Mesothelial cell of epicardium (in vitro differentiated cells): ENCODE measurements around the gene NPHP1. TPM values are rescaled to one million over a fixed set of nuclear protein-coding genes. Genes with fewer than 3 reads are reported as not detected.

Experiments used
- DNase-seq, 2 experiments: peaks; one replicate each; pipeline ENCODE4 v3.0.0; 2021; ENCODE audit warnings: low spot score in 2 of 2; ENCODE audit not compliant: unreplicated experiment in 2 of 2
- H3K27ac Mint-ChIP-seq: 2 replicates; pipeline ENCODE4 v1.8.0; 2021; ENCODE audit warnings: mixed read lengths
- H3K27me3 Mint-ChIP-seq: 2 replicates; pipeline ENCODE4 v1.8.0; 2021; ENCODE audit warnings: low read depth, mixed read lengths
- H3K36me3 Mint-ChIP-seq: 2 replicates; pipeline ENCODE4 v1.8.0; 2021; ENCODE audit warnings: mixed read lengths
- H3K4me1 Mint-ChIP-seq: 2 replicates; pipeline ENCODE4 v1.8.0; 2021; ENCODE audit warnings: mixed read lengths
- H3K4me3 Mint-ChIP-seq: 2 replicates; pipeline ENCODE4 v1.8.0; 2021; ENCODE audit warnings: mild to moderate bottlenecking, moderate library complexity, mixed read lengths
- H3K9me3 Mint-ChIP-seq: 2 replicates; pipeline ENCODE4 v1.8.0; 2021; ENCODE audit warnings: mixed read lengths
- total RNA-seq: library from RNA; stranded (reverse); gene quantifications from 3 replicates; pipeline ENCODE4 v1.2.1, GENCODE V29; 2021
- TF ChIP-seq, protein P1 (sequence below): fragments of 200-600 bp; sonication (generic); IDR thresholded peaks from one replicate; pipeline ENCODE4 v1.5.0; 2021; ENCODE audit warnings: antibody characterized with exemption; ENCODE audit not compliant: unreplicated experiment

The NPHP1 gene
- total RNA-seq, 1 donor from 2014 or later: 5.1 TPM

GRCh38 chr2:110124939-110125691 lies 79.7 kb downstream of the NPHP1 start:
- TF ChIP-seq, protein P1, sequence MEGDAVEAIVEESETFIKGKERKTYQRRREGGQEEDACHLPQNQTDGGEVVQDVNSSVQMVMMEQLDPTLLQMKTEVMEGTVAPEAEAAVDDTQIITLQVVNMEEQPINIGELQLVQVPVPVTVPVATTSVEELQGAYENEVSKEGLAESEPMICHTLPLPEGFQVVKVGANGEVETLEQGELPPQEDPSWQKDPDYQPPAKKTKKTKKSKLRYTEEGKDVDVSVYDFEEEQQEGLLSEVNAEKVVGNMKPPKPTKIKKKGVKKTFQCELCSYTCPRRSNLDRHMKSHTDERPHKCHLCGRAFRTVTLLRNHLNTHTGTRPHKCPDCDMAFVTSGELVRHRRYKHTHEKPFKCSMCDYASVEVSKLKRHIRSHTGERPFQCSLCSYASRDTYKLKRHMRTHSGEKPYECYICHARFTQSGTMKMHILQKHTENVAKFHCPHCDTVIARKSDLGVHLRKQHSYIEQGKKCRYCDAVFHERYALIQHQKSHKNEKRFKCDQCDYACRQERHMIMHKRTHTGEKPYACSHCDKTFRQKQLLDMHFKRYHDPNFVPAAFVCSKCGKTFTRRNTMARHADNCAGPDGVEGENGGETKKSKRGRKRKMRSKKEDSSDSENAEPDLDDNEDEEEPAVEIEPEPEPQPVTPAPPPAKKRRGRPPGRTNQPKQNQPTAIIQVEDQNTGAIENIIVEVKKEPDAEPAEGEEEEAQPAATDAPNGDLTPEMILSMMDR: no peak
- Mint-ChIP-seq H3K9me3 (no peaks in the 10 kb centered on the region), H3K4me1 (no peaks in the 10 kb centered on the region), H3K27ac (no peak overlapping the region), H3K4me3 (no peak overlapping the region), H3K27me3 (peaks cover 3% of the 10 kb centered on the region), H3K36me3 (no peaks in the 10 kb centered on the region)
- DNase-seq: no peak

DNA sequence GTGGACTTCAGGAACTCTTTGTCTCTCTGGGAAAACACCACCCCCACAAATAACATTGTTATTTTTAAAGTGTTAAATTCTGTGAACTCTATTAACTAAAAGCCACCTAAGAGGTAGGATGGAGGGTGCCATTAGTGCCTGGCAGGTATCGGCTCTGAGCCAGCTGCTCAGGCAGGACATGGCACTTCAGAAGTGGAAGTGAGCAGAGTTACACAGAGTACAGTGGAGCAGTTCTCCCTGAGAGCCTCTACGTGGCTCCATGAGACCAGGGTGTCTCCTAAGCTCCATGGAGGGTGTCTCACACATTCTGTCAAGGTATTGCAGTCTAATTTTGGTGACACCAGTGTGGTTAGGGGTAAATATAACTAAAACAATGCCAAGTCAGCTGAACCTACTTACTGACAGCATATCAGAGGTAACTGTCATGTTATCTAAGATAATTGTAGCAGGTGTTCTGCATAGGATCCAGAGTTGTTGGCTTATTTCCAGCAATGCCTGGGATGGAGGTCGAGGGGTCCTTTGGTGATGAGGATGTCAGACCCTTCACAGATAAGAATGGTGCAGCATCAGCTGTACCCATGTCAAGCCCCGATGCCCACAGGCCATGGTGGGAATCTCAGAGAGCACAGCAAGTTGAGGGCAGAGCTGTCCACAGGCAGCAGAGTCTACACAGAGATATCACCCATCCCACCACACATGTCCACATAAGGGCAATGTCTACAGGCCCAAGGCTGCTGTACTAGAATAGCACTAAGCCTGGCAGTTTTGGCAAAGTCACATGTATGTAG lies 80.6 kb downstream of the NPHP1 start:
- H3K9me3 Mint-ChIP-seq: no peaks in the 10 kb centered on the region
- H3K4me3 Mint-ChIP-seq: no peak overlapping the region
- H3K27me3 Mint-ChIP-seq: peaks cover 11% of the 10 kb centered on the region
- H3K4me1 Mint-ChIP-seq: no peaks in the 10 kb centered on the region
- TF ChIP-seq, protein P1: no peak
- no peaks in the 10 kb centered on the region for H3K36me3 Mint-ChIP-seq
- DNase-seq: no peak
- no peak overlapping the region for H3K27ac Mint-ChIP-seq

GRCh38 chr2:110121592-110121991 lies 83.2 kb downstream of the NPHP1 start:
- TF ChIP-seq, protein P1: no peak
- H3K27ac Mint-ChIP-seq: no peak overlapping the region
- H3K4me3 Mint-ChIP-seq: no peak overlapping the region
- H3K36me3 Mint-ChIP-seq: no peaks in the 10 kb centered on the region
- no peaks in the 10 kb centered on the region for H3K9me3 Mint-ChIP-seq
- no peak for DNase-seq
- peaks cover under 1% of the 10 kb centered on the region for H3K4me1 Mint-ChIP-seq
- H3K27me3 Mint-ChIP-seq: peaks cover 37% of the 10 kb centered on the region

DNA sequence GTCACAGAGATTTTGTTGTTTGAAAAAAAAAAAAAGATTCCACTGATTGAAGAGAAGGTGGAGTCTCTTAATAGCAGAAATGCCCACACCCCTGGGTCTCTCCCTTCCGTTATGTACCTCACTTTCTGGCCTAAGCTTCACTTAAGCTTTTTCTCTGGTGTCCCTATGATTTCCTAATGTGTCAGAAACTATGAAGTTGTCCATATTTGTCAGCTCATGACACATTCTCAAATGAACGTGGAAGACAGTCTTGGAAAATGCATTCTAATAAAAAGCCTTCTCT lies 83.8 kb downstream of the NPHP1 start:
- Mint-ChIP-seq H3K27me3 (peaks cover 43% of the 10 kb centered on the region), H3K4me1 (peaks cover 6% of the 10 kb centered on the region), H3K9me3 (no peaks in the 10 kb centered on the region), H3K36me3 (no peaks in the 10 kb centered on the region), H3K4me3 (no peak overlapping the region), H3K27ac (no peak overlapping the region)
- no peak for DNase-seq
- TF ChIP-seq, protein P1: no peak

GRCh38 chr2:110120171-110121051 lies 84.4 kb downstream of the NPHP1 start:
- Mint-ChIP-seq H3K27ac (no peak overlapping the region), H3K36me3 (no peaks in the 10 kb centered on the region), H3K9me3 (no peaks in the 10 kb centered on the region), H3K4me1 (peaks cover 10% of the 10 kb centered on the region), H3K4me3 (no peak overlapping the region), H3K27me3 (peaks cover 49% of the 10 kb centered on the region)
- TF ChIP-seq, protein P1: no peak
- DNase-seq: no peak
